GM18505 (cell line): ENCODE data around the gene CTIF.
"Not testable (repeated sequence)": the region's sequence is repeated elsewhere in the genome, so short reads cannot be mapped to it uniquely, and the experiment has no call there.

Experiments used
- ATAC-seq: cut with Tn5 transposase; IDR thresholded peaks from one replicate; pipeline ENCODE4 v1.9.1; 2021; ENCODE audit not compliant: unreplicated experiment
- POLR2A ChIP-seq: IDR thresholded peaks from 4 replicates; pipeline ENCODE4 v1.6.1; 2011; ENCODE audit warnings: borderline replicate concordance; ENCODE audit not compliant: insufficient read depth, insufficient read length; ENCODE audit errors: extremely low read depth

CTIF gene

GRCh38 chr18:48538531-48539405 is at the start of gene CTIF:
CTIF (plus strand) TSS chr18:48539031; CDS start chr18:48619566, 80,535 bp downstream.
- TF ChIP-seq POLR2A, result no peak
- peak; percentile 51 for ATAC-seq

GRCh38 chr18:48490641-48491293 is 48.1 kb upstream of the CTIF start:
- no peak for TF ChIP-seq POLR2A
- no peak for ATAC-seq

GRCh38 chr18:48492880-48493279 is 46.0 kb upstream of the CTIF start:
- TF ChIP-seq POLR2A, result no peak
- no peak for ATAC-seq

GRCh38 chr18:48493434-48494230 is 45.2 kb upstream of the CTIF start:
- ATAC-seq, result no peak
- TF ChIP-seq POLR2A, result no peak

- ATAC-seq, result no peak
- no peak for TF ChIP-seq POLR2A
These were observed 41.0 kb upstream of the CTIF start for GRCh38 chr18:48497863-48498262.

- TF ChIP-seq POLR2A, result no peak
- ATAC-seq, result no peak
These were observed 38.3 kb upstream of the CTIF start for GRCh38 chr18:48500517-48500916.

GRCh38 chr18:48502906-48503305 is 35.9 kb upstream of the CTIF start:
- TF ChIP-seq POLR2A, result no peak

GRCh38 chr18:48504819-48505218 is 34.0 kb upstream of the CTIF start:
- no peak for TF ChIP-seq POLR2A
- ATAC-seq, result no peak

More at GRCh38 chr18:48502906-48503305, 35.9 kb upstream of the CTIF start:
- no peak for ATAC-seq

GRCh38 chr18:48506983-48507568 is 31.8 kb upstream of the CTIF start:
- not testable (repeated sequence) for ATAC-seq

GRCh38 chr18:48512498-48512897 is 26.3 kb upstream of the CTIF start:
- not testable (repeated sequence) for ATAC-seq

- ATAC-seq, result no peak
- TF ChIP-seq POLR2A, result no peak
These were observed 24.0 kb upstream of the CTIF start for GRCh38 chr18:48514786-48515185.

GRCh38 chr18:48517048-48517447 is 21.8 kb upstream of the CTIF start:
- TF ChIP-seq POLR2A, result no peak
- ATAC-seq, result no peak

- ATAC-seq, result no peak
- TF ChIP-seq POLR2A, result no peak
These were observed 19.3 kb upstream of the CTIF start for GRCh38 chr18:48519431-48520100.

- no peak for TF ChIP-seq POLR2A
- no peak for ATAC-seq
These were observed 17.1 kb upstream of the CTIF start for GRCh38 chr18:48521723-48522122.
